ENCODE measurements around the gene PPFIBP1.

DNA sequence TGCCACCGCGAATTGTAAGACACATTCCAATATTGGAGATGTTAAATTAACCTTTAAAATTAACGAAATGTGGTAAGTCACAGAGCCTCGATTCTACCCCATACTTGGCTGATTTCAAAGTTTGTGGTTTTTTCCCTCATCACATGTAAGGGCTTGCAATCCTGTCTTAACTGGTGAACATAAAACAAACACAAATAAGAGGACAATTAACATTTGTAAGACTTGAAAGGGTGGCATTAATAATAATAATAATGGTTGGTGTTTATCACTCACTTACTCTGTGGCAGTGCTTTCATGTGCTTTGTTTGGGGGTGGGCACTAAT lies 26.6 kb downstream of the PPFIBP1 start:
- TF ChIP-seq POLR2A (IDR thresholded peaks at IDR 0.05; ENCODE audit: low read length): no peak
- TF ChIP-seq, protein P1, sequence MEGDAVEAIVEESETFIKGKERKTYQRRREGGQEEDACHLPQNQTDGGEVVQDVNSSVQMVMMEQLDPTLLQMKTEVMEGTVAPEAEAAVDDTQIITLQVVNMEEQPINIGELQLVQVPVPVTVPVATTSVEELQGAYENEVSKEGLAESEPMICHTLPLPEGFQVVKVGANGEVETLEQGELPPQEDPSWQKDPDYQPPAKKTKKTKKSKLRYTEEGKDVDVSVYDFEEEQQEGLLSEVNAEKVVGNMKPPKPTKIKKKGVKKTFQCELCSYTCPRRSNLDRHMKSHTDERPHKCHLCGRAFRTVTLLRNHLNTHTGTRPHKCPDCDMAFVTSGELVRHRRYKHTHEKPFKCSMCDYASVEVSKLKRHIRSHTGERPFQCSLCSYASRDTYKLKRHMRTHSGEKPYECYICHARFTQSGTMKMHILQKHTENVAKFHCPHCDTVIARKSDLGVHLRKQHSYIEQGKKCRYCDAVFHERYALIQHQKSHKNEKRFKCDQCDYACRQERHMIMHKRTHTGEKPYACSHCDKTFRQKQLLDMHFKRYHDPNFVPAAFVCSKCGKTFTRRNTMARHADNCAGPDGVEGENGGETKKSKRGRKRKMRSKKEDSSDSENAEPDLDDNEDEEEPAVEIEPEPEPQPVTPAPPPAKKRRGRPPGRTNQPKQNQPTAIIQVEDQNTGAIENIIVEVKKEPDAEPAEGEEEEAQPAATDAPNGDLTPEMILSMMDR (IDR thresholded peaks at IDR 0.05): no peak
- TF ChIP-seq, protein P2, sequence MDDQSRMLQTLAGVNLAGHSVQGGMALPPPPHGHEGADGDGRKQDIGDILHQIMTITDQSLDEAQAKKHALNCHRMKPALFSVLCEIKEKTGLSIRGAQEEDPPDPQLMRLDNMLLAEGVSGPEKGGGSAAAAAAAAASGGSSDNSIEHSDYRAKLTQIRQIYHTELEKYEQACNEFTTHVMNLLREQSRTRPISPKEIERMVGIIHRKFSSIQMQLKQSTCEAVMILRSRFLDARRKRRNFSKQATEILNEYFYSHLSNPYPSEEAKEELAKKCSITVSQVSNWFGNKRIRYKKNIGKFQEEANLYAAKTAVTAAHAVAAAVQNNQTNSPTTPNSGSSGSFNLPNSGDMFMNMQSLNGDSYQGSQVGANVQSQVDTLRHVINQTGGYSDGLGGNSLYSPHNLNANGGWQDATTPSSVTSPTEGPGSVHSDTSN (IDR thresholded peaks at IDR 0.05): no peak
- no peak for TF ChIP-seq PHF8 (IDR thresholded peaks at IDR 0.05; ENCODE audit: borderline replicate concordance, low read depth)
- no peak for TF ChIP-seq CBX2 (IDR thresholded peaks at IDR 0.05; ENCODE audit: borderline replicate concordance, low read depth)
- no peak for TF ChIP-seq RAD21 (conservative IDR thresholded peaks at IDR 0.05 in 1 of 2, IDR thresholded peaks at IDR 0.05 in 1 of 2)
- no peak for TF ChIP-seq ATOH8 (CRISPR knock-in tag; IDR thresholded peaks at IDR 0.05; ENCODE audit: low read depth)
- no peak for TF ChIP-seq CEBPB (IDR thresholded peaks at IDR 0.05)
- no peak for TF ChIP-seq KDM1A (IDR thresholded peaks at IDR 0.05; ENCODE audit: low read depth)
- TF ChIP-seq JUNB (IDR thresholded peaks at IDR 0.05): no peak
- TF ChIP-seq HOXA7 (CRISPR knock-in tag; IDR thresholded peaks at IDR 0.05): no peak
- TF ChIP-seq ZNF302 (CRISPR knock-in tag; IDR thresholded peaks at IDR 0.05): no peak
- no peak for TF ChIP-seq MAZ (IDR thresholded peaks at IDR 0.05; ENCODE audit: borderline replicate concordance, low read depth, low read length)

Measured in A549 (cell line).